ENCODE measurements around the gene MYO10. TPM values are rescaled to one million over a fixed set of nuclear protein-coding genes. Genes with fewer than 3 reads are reported as not detected.
A peak's percentile ranks its signal among the peaks of the same experiment; 100 is the strongest.

MYO10 gene
- total and polyA plus RNA-seq, 2 experiments from 2014 or later: 119 to 276 TPM

- no peak for ATAC-seq
- TF ChIP-seq, protein P1, sequence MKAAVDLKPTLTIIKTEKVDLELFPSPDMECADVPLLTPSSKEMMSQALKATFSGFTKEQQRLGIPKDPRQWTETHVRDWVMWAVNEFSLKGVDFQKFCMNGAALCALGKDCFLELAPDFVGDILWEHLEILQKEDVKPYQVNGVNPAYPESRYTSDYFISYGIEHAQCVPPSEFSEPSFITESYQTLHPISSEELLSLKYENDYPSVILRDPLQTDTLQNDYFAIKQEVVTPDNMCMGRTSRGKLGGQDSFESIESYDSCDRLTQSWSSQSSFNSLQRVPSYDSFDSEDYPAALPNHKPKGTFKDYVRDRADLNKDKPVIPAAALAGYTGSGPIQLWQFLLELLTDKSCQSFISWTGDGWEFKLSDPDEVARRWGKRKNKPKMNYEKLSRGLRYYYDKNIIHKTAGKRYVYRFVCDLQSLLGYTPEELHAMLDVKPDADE (IDR thresholded peaks at IDR 0.05): no peak
- TF ChIP-seq ZNF462 (CRISPR knock-in tag; IDR thresholded peaks at IDR 0.05) (no peak), ZNF331 (CRISPR knock-in tag; IDR thresholded peaks at IDR 0.05; ENCODE audit: low read depth) (no peak), STAT1 (IDR thresholded peaks at IDR 0.05; ENCODE audit: unreplicated experiment) (no peak), EZH2 (IDR thresholded peaks at IDR 0.05; ENCODE audit: low read depth, unreplicated experiment) (no peak), EZH2phosphoT487 (IDR thresholded peaks at IDR 0.05; ENCODE audit: unreplicated experiment) (no peak), ZNF114 (CRISPR knock-in tag; IDR thresholded peaks at IDR 0.05) (no peak), CREB1 (CRISPR knock-in tag; IDR thresholded peaks at IDR 0.05; ENCODE audit: low read depth) (no peak), CTCF (conservative IDR thresholded peaks at IDR 0.05; ENCODE audit: low read depth in 2 of 2) (no peak), JUNB (IDR thresholded peaks at IDR 0.05; ENCODE audit: unreplicated experiment) (no peak), NANOG (IDR thresholded peaks at IDR 0.05; ENCODE audit: borderline replicate concordance) (no peak), POLR2AphosphoS5 (IDR thresholded peaks at IDR 0.05; ENCODE audit: low read depth) (no peak)
- TF ChIP-seq, protein P2, sequence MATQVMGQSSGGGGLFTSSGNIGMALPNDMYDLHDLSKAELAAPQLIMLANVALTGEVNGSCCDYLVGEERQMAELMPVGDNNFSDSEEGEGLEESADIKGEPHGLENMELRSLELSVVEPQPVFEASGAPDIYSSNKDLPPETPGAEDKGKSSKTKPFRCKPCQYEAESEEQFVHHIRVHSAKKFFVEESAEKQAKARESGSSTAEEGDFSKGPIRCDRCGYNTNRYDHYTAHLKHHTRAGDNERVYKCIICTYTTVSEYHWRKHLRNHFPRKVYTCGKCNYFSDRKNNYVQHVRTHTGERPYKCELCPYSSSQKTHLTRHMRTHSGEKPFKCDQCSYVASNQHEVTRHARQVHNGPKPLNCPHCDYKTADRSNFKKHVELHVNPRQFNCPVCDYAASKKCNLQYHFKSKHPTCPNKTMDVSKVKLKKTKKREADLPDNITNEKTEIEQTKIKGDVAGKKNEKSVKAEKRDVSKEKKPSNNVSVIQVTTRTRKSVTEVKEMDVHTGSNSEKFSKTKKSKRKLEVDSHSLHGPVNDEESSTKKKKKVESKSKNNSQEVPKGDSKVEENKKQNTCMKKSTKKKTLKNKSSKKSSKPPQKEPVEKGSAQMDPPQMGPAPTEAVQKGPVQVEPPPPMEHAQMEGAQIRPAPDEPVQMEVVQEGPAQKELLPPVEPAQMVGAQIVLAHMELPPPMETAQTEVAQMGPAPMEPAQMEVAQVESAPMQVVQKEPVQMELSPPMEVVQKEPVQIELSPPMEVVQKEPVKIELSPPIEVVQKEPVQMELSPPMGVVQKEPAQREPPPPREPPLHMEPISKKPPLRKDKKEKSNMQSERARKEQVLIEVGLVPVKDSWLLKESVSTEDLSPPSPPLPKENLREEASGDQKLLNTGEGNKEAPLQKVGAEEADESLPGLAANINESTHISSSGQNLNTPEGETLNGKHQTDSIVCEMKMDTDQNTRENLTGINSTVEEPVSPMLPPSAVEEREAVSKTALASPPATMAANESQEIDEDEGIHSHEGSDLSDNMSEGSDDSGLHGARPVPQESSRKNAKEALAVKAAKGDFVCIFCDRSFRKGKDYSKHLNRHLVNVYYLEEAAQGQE (IDR thresholded peaks at IDR 0.05; ENCODE audit: unreplicated experiment): no peak
- Mint-ChIP-seq H3K9me3 (no peaks in the 10 kb centered on the region), H3K4me1 (no peaks in the 10 kb centered on the region; the same call in 2 of the 3 replicates), H3K27me3 (ENCODE audit: insufficient read depth, low read depth, poor library complexity) (peaks cover 2% of the 10 kb centered on the region), H3K27ac (no peak overlapping the region), H3K4me3 (no peak overlapping the region), H3K36me3 (ENCODE audit: low read depth) (peaks cover 3% of the 10 kb centered on the region; the same call in 2 of the 3 replicates)
- H3K9me2 ChIP-seq (ENCODE audit: insufficient read depth): no peaks in the 10 kb centered on the region
- H3K4me1 ChIP-seq (ENCODE audit: insufficient read depth): no peaks in the 10 kb centered on the region
- no peak overlapping the region for H2AFZ ChIP-seq
- DNase-seq (ENCODE audit: low spot score): no peak
- peaks cover 8% of the 10 kb centered on the region; the same call in 1 of the 2 replicates for H3K79me2 ChIP-seq (replicated peaks; ENCODE audit: insufficient read depth)
- H4K20me1 ChIP-seq (replicated peaks; ENCODE audit: insufficient read depth): peaks cover 6% of the 10 kb centered on the region; the same call in 1 of the 2 replicates
- H3F3A ChIP-seq (replicated peaks; ENCODE audit: low read depth): no peaks in the 10 kb centered on the region
- no peaks in the 10 kb centered on the region for H3K27me3 ChIP-seq (ENCODE audit: insufficient read depth)
- no peaks in the 10 kb centered on the region; the same call in 1 of the 2 replicates for H3K36me3 ChIP-seq (ENCODE audit: insufficient read depth)
- no peak overlapping the region for H3K4me3 ChIP-seq
- 0 out of 2 replicates have a peak overlapping the region, but pooled peaks have one; percentile 32 for H3K27ac ChIP-seq (ENCODE audit: low read depth)
- H3K4me2 ChIP-seq: no peak overlapping the region
Observed at GRCh38 chr5:16815432-16815831, 120.7 kb downstream of the MYO10 start.

Measured in GM23338 (cell line).